Fibroblast of the aortic adventitia (primary cell): ENCODE results near the gene ADD3. TPM values are rescaled to one million over a fixed set of nuclear protein-coding genes. Genes with fewer than 3 reads are reported as not detected.

Experiments
- DNase-seq: peaks from one replicate; pipeline ENCODE4 v3.0.0-alpha.2; 2010; ENCODE audit warnings: low read depth
- H3K4me3 ChIP-seq: 2 replicates; pipeline ENCODE4 v1.5.1; 2011; ENCODE audit warnings: low read depth, mild to moderate bottlenecking, control low read depth, low read length, moderate library complexity
- total RNA-seq: library from RNA; depleted of rRNA; stranded (reverse); fragments of >200 nt; gene quantifications from 2 replicates; pipeline ENCODE4 v1.2.3, GENCODE V29; 2012; ENCODE audit warnings: low replicate concordance
- TF ChIP-seq, protein P1 (sequence below): IDR thresholded peaks from 2 replicates; pipeline ENCODE4 v1.5.1; 2011; ENCODE audit warnings: mild to moderate bottlenecking, low read length, control low read depth, inconsistent platforms; ENCODE audit not compliant: insufficient read depth

ADD3 gene
- total RNA-seq, 1 donor, result 524 TPM

DNA sequence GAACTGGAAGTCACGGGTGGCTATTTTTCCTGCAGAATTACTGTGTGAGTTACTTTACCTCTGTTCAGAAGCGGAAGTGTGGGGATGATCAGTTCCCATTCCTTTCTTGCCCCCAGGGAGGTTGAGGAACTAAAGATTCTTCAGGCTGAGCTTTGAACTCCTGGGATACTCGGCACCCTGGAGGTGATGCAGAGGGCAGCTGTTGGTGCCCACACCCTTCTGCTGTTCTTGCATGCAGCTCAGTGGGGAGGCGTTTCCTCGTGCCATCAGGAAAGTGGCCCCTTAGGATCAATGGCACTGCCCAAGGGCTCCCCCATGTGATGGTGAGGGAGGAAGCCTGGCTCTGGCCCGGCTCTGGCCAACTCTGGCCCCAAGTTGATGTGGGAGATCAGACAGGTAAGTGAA lies 155.0 kb downstream of the ADD3 start:
- no peak for DNase-seq
- no peak overlapping the region for H3K4me3 ChIP-seq
- TF ChIP-seq, protein P1, sequence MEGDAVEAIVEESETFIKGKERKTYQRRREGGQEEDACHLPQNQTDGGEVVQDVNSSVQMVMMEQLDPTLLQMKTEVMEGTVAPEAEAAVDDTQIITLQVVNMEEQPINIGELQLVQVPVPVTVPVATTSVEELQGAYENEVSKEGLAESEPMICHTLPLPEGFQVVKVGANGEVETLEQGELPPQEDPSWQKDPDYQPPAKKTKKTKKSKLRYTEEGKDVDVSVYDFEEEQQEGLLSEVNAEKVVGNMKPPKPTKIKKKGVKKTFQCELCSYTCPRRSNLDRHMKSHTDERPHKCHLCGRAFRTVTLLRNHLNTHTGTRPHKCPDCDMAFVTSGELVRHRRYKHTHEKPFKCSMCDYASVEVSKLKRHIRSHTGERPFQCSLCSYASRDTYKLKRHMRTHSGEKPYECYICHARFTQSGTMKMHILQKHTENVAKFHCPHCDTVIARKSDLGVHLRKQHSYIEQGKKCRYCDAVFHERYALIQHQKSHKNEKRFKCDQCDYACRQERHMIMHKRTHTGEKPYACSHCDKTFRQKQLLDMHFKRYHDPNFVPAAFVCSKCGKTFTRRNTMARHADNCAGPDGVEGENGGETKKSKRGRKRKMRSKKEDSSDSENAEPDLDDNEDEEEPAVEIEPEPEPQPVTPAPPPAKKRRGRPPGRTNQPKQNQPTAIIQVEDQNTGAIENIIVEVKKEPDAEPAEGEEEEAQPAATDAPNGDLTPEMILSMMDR, result no peak

DNA sequence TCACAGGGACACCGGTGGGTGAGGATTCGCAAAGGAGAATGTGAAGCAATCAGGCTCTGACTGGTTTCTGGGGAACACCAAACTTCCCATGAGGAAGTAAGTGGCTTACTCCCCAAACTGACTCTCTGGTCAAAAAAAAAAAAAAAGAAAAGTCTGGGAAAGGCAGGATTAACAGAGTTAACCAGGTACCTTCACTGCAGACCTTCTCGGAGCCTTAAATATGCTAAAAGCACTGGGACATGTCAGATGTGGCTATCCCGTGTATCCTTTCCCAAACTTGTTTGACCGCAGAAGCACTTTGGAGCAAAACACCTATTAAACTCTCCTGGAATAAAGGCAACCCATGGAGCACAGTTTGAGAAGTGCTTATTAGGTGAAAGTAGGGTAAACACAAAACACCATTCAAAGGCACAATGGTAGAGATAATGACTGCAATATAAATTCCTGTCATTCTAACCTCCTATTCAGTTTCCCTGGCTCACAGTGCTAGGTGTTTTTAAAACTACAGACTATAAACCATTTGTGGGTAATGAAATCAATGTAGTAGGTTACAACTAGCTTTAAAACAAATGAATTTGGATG lies 155.5 kb downstream of the ADD3 start:
- no peak for DNase-seq
- TF ChIP-seq, protein P1, result no peak
- no peak overlapping the region for H3K4me3 ChIP-seq

DNA sequence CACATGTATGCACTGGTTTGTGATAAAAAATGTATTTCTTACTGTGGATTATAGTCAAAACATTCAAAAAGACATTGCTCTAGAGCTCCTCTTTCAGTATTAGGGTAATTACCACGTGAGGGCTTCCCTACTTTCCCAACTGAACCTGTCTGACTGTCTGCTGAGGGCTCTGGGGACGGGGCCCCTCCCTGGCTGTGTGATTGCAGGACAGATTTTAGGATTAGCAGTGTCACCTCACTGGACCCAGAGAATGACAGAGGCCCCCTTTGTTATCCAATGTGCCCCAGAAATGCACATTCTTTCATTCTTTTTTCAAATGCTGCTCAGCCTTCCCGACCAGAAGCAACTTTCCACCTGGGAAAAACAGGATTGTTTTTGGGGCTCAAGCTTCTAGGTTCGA lies 156.1 kb downstream of the ADD3 start:
- no peak overlapping the region for H3K4me3 ChIP-seq
- no peak for DNase-seq
- TF ChIP-seq, protein P1, result no peak

DNA sequence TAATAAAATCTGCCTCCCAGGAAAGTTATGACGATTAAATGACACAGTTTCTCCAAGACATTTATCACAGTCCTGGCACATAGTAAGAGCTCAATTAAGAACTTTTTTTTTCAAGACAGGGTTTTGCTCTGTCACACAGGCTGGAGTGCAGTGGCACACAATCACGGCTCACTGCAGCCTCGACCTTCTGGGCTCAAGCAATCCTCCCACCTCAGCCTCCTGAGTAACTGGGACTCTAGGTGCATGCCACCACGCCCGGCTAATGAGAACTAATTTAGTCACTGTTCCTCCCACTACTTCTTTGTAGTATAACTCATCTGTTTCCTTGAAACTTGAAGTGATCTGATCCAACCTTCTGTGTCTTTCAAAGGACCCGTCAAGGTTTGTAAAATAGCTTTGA lies 157.5 kb downstream of the ADD3 start:
- H3K4me3 ChIP-seq, result no peak overlapping the region
- DNase-seq, result no peak
- TF ChIP-seq, protein P1, result no peak

DNA sequence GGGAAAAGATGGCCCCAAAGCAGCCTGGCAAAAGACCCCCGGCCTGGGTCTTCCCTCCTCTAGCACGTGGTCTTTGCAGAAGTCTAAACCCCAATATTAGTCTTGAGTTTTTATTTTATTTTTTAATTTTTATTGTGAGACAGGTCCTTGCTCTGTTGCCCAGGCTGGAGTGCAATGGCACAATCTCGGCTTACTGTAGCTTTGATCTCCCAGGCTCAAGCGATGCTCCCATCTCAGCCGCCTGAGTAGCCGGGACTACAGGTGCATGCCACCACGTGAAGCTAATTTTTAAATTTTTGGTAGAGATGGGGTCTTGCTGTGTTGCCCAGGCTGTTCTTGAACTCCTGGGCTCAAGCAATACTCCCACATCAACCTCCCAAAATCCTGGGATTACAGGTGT lies 159.4 kb downstream of the ADD3 start:
- no peak for DNase-seq
- H3K4me3 ChIP-seq, result no peak overlapping the region
- TF ChIP-seq, protein P1, result no peak

DNA sequence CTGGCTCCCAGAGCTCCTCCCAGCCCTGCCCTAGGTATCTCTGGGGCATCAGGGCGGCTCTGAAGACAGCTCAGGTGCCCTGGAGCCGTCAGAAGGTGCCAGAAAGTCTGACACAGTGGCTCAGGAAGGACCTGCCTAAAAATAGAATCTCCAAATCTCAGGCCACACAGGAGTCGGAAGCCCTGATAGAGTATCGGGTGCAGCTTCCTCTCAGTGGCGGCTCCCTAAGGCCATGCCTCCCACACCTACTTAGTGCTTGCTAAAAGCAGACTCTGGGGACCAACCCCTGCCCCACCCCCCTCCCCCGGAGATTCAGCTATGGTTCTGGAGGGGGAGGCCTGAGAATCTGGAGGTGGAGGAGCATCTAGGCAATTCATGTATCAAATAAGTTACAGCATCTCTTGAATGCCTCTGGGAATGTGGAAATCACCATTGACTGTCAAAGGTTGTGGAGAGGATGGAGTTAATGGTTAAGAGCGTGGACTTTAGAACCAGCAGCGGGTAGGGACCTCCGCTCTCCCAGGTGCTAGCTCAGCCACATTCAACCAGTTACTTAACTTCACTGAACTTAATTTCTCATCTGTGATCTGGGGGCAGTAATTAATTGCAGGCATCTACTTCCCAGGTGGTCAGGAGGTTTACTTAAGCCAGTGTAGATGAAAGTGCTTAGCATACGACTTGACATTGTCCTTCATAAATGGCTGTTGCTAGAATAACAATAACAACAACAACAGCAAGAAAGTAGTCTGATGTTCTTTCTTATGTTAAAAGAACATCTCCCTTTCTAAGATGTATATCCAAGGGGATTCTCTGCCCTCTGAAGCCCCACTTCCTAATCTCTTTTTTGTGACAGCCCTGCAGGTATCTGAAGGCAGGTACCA lies 161.1 kb downstream of the ADD3 start:
- no peak for DNase-seq
- TF ChIP-seq, protein P1, result no peak
- no peak overlapping the region for H3K4me3 ChIP-seq

DNA sequence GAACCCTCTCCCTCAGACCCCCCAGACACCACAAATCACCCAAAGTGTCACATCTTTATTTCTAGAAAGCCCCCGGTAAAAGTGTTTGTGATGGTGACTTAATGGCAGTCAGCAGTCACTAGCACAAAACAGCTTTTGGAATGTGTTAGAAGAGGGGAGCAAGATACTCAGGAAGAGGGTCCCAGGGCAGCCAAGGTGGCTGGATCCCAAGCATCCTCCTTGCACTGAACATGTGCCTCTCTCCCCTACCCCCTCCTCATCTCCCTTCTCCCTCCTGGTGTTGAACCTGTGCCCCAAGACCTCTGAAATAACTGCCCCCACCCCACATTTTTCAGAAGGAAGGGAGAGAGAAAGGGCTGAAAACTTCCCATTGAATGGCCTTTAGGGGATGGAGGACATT lies 161.8 kb downstream of the ADD3 start:
- DNase-seq, result no peak
- no peak overlapping the region for H3K4me3 ChIP-seq
- TF ChIP-seq, protein P1, result no peak
